ENCODE results near the gene CISD1. TPM values are rescaled to one million over a fixed set of nuclear protein-coding genes. Genes with fewer than 3 reads are reported as not detected.

Gene CISD1
- 37.9 to 57.3 TPM (median 53.2 TPM) in 5 replicates for total RNA-seq (2022; extraction: Qiagen RNA extraction)

GRCh38 chr10:58268946-58269781 is at the start of gene CISD1:
TSS of gene CISD1 (plus strand) at chr10:58269162. CDS start at chr10:58269274, 112 bp downstream.

GRCh38 chr10:58267713-58268453 is 1.1 kb upstream of the CISD1 start, which contains the start of gene IPMK:
TSS of gene IPMK (minus strand) at chr10:58267894. CDS start at chr10:58267611, 283 bp downstream.

GRCh38 chr10:58334817-58335305 is 65.9 kb downstream of the CISD1 start, which contains the start of gene UBE2D1:
TSS of gene UBE2D1 (plus strand) at chr10:58335006. CDS start at chr10:58335202, 196 bp downstream.

Other genes starting within 250 kb of the CISD1 start
- 2.0 to 4.5 TPM (median 3.0 TPM) in 5 replicates for gene IPMK, start 1.3 kb upstream of the CISD1 start, total RNA-seq (2022; extraction: Qiagen RNA extraction)
- 15.2 to 20.4 TPM (median 16.4 TPM) in 5 replicates for gene UBE2D1, start 65.8 kb downstream of the CISD1 start, total RNA-seq (2022; extraction: Qiagen RNA extraction)
- gene TFAM, start 116.2 kb downstream of the CISD1 start, total RNA-seq (2022; extraction: Qiagen RNA extraction) = 66.2 to 88.5 TPM (median 69.6 TPM) in 5 replicates
- gene BICC1, start 243.7 kb downstream of the CISD1 start, total RNA-seq (2022; extraction: Qiagen RNA extraction) = 14.6 to 25.3 TPM (median 17.1 TPM) in 5 replicates

Measured in A549 treated with Hydrocortisone at 1 μM for 4 hours (cell line).